GM18909 (cell line): ENCODE data around the gene GPR37L1.

Source experiments
- ATAC-seq: cut with Tn5 transposase; IDR thresholded peaks from one replicate; pipeline ENCODE4 v1.9.1; 2021; ENCODE audit warnings: mild to moderate bottlenecking; ENCODE audit not compliant: unreplicated experiment, poor library complexity

The GPR37L1 gene

DNA sequence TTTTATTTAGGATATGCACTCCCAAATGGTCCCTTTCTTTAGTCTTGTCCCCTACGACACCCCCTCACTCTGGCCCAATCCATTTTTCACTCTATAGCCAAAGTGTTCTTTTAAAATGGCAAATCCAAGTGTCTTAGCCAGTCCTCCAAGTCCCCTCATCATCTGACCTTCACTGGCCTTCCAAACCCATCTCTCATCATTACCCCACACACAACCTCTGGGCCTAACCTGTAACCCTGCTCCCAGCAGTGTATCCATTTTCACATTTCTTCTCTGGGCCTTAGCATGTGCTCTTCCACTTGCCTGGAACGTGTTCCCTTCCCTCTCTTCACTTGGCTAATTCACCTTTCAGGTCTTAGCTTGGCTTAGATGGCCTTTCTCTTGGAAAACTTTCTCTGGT is 28.3 kb downstream of the GPR37L1 start:
- no peak for ATAC-seq

DNA sequence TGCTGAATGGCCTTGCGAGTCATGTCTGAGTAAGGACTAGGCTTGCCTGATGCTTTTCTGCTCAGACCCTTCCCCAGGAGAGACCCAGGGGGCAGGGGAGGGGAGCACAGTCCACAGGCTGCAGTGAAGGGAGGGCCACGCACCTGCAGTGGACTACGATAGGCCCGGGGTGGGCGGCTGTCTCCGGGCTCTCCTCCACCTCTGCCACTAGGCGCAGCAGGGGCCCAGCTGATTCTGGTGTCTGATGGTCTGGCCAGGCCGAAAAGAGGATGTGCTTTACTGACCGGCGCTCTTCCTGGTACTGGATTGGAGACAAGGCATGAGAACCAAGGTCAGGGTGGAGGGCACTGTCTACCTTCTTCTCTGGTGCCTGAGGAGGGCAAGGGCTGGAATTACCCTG is 29.7 kb downstream of the GPR37L1 start:
- ATAC-seq: no peak

DNA sequence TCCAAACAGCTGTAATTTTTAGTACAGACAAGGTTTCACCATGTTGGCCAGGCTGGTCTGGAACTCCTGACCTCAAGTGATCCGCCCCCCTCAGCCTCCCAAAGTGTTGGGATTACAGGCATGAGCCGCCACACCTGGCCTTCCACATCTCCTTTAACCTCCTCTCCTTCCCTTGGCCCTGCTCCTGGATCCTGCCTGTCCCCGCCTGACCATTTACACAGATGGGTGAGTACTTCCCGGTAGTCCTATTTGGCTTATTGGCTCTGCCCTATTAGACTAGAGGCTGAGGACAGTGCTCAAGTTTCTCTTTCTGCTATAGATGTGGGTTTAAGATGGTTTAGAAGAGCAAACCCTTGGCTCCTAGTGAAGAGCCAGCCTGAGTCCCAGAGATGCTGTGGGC is 30.6 kb downstream of the GPR37L1 start:
- ATAC-seq: no peak

DNA sequence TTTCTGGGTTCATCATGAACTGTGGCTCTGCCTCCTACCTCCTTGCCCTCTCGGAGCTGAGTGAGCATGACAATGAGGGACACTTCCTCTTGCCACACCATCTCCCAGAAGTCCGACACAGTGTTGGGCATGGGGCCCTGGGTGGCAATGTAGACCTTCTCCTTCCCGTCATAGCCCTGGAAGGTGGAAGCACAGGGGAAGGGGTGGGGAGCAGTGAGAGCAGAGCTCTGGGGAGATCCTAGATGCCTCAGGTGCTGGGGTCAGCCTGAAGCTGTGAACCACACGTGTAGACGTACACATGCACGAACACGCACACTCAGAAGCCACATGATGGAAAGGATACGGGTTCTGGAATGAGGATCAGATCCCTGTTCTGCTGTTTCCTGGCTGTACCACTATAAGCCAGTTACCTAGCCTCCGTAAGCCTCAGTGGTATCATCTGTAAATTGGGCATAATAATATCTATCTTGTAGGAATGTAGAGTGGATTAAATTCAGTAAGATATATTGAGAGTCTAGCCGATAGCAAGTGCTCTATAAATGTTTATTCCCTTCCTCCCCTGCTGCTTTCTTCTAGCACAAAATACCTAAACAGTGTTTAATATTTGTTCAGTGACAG is 31.5 kb downstream of the GPR37L1 start:
- ATAC-seq: no peak

DNA sequence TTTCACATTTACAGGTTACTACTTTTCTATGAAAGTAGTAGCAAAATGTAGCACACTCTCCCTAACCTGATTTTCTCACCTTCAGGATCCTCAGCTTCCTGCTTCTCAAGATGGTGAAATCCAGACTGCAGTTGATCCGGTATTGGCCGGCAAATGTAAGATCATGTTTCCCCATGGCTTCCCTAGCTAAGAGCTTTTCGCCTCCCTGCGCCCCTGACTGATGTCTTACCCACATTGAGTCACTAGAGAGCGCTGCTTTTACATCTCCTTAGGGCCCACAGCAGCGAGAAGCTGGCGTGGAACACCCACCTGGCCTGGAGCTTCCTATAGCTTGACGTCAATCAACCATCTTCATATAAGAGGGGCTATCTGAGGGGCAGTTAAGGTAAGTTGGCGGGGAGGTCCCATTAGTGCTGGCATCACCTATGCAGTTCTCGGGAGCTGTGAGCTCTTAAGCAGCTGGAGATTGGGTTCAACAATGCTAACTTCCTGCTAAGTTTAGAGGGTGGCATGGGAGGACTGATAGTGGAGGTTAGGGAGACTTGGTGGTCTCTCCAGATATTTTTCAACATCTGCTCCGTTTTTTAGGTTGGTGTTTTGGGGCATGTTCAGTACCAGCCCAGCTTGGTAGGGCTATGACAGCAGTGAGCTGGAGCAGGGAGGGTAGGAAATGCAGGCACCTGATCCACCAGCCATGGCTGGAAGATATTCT is 32.2 kb downstream of the GPR37L1 start:
- no peak for ATAC-seq

GRCh38 chr1:202155478-202156021 is 32.8 kb downstream of the GPR37L1 start:
- no peak for ATAC-seq

DNA sequence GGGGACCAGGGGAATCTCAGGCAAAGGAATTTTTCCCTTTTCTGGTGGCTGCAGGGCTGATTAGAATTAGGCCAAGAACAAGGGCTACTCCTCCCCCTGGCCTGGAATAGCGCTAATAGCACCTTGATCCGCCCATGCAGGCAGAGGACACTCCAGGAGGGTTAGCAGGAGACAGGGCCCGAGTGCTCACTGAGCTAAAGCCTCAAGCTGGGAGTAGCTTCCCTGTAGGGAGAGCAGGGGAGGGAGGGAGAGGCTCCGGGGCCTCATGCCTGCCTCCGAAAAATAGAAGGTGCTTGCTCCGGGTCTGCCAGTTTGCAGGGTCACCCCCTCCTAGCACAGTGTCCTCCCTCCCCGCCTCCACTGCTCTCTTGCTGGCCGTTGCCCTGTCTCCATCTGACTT is 33.9 kb downstream of the GPR37L1 start:
- no peak for ATAC-seq

- no peak for ATAC-seq
These were observed 35.2 kb downstream of the GPR37L1 start for GRCh38 chr1:202157945-202158344.

DNA sequence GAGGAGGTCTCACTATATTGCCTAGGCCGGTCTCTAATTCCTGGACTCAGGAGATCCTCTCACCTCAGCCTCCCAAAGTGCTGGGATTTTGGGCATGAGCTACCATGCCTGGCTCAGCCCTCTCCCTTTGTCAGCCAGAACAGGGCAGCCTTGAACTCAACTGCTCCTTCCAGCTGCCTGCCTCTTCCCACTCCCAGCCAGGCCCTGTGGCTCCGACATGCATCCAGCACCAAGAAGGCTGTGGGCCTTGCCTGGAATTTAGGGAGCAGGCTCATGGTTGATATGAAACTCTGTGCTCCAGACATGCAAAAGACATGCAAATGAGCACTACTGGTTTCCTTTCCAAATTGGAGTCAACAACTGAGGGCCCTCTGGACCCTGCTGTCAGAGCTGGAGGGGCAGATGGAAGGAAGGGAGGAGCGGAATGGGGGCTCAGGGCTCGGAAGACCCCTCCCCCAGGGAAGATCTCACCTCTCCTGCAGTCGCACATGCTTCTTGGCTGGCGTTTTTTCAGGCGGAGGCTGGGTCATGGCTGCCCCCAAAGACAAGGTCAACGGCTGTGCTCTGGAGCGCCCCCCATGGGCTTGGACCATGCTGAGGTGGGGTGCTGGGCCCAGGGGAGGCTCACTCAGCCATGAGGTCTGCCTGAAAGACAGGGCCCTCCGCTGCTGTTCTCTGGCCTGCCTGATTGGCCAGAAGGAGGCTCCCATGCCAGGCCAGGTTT is 36.3 kb downstream of the GPR37L1 start:
- no peak for ATAC-seq

- ATAC-seq: no peak
These were observed 37.0 kb downstream of the GPR37L1 start for GRCh38 chr1:202159534-202160371.

DNA sequence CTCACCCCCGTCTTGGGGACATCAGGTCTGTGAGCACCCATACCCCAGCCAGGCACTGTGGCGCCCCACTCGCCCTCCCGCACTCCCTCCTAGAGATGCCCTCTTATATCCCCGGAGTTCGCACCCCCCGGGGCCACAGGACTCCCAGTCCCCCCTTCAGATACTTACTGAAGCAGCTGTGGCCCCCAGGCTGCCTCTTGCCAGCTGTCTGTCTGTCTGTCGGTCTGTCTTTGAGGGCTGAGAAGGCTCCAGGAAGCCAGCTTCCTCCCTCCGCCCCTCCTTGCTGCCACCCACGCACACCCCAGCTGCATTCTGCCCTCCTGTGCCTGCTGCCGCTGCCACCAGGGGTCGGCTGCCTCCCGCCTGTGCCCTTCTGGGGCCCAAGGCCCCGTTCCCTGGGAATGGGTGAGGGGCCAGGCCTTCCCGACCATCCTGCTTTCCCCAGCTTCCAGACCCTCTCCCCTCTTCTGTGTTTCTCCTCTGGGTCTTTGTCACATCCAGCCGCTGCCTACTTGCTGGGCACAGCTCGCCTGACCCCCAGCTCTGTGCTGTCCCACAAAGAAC is 37.7 kb downstream of the GPR37L1 start, which contains the start of gene PTPN7:
Gene PTPN7 (minus strand): TSS at position 226 of the 564 bp plus-strand sequence. CDS start 1,200 bp downstream, outside the sequence.
- ATAC-seq: peak; percentile 61

- ATAC-seq: no peak
These were observed 38.7 kb downstream of the GPR37L1 start for GRCh38 chr1:202161151-202162046.

- peak; percentile 46 for ATAC-seq
These were observed 39.3 kb downstream of the GPR37L1 start for GRCh38 chr1:202162047-202162417.

GRCh38 chr1:202162418-202163280 is 39.9 kb downstream of the GPR37L1 start:
- ATAC-seq: no peak

DNA sequence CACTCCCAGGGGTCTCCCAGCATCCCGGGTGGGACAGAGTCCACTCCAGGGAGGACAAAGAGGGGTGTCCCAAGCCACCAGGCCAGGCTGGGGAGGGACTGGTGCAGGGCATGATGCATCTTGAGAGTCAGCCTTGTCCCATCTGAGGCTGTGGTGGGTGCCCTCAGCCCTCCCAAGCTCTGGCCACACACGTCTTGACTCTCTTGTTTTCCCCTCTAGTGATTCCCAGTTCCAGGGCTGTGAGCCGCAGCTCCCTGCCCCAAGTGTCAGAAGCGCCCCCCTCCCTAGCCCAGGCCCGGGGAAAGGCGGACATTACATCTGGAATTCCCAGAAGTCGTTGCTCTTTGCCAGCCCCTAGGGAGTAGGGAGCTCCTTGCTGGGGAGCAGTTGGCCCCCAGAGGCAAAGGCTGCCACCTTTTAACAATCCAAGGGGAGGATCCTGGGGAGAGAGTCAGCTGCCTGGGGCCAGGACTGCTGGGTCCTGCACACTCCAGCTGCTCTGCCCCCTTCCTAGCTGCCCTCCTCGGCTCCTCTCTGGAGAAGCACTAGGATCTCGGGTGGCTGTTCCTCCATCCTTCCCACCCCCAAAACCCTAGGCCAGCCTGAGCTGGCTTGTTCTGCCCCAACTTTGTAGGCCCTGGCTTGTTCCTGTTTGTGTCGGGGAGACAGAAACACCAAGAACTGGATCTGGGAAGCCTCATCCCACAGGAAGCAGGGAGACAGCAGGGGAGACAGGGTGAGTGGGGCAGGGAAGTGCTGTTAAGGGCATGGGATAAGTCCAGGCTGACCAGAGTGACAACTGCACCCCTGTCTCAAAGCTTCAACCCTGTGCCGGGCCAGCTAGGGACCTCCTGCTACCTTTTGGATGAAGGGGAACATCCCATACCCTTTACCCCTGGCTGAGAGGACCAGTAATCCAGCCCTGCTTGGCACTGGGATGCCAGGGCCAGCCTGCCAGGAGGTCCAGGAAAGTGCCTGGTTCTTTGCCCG is 40.9 kb downstream of the GPR37L1 start:
- ATAC-seq: no peak

DNA sequence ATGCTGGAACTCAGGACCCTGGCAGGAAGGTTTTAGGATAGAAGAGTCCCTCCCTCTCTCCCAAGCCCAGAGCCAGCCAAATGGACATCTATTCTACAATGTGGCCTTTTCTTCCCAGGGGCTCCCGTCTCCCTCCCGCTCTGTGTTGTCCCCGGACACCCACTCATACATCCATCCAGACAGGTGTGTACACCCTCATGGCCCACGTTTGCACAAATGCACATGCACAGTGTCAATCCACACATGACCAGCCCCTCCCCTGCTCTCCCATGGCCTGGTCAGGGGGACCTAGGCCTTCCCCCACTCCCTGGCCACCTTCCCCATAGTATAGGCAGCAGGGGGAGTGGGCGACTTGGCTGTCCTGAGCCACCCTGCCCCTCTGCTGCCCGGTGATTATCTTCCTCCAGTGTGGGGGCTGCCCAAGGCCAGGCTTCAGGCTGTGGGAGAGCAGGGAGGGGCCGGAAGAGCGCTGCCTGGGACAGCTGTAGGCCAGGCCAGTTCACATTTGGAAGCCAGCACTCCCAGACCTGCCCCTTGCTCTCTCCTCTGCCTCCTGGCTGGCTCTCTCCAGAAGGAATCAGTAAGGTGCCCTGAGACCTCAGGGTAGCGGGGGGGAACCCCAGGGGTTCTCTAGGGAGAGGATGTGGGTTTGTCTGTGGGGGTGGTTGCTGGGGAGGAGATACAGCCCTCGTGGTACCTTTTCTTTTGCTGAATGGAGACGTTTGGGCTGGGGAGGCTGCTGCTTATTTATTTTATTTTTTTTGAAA is 41.7 kb downstream of the GPR37L1 start:
- ATAC-seq: peak; percentile 45
